ENCODE measurements around the gene CBL.

DNA sequence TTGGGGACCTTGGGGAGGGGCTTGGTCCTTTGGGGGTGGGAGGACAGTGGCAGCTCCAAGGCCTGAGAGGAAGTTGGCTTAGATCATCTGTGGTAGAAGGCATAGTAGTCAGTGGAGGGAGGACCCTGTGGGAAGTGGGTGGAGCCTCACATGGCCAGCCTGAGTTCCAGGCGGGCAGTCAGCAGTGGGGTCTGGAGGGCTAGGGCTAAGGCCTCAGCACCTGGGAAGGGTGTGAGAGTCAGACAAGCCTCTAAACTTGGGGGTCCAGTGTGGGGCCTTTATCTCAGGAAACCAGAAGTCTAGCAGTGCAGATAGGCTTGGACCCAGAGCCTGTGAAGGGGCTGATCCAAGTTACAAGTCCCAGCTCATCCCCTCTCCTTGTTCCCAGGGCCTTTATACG lies 33.6 kb upstream of the CBL start:
- TF ChIP-seq, protein P1, sequence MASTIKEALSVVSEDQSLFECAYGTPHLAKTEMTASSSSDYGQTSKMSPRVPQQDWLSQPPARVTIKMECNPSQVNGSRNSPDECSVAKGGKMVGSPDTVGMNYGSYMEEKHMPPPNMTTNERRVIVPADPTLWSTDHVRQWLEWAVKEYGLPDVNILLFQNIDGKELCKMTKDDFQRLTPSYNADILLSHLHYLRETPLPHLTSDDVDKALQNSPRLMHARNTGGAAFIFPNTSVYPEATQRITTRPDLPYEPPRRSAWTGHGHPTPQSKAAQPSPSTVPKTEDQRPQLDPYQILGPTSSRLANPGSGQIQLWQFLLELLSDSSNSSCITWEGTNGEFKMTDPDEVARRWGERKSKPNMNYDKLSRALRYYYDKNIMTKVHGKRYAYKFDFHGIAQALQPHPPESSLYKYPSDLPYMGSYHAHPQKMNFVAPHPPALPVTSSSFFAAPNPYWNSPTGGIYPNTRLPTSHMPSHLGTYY (CRISPR knock-in tag; IDR thresholded peaks at IDR 0.05) = no peak
- TF ChIP-seq ZNF416 (CRISPR knock-in tag; IDR thresholded peaks at IDR 0.05) (no peak), ZBTB21 (CRISPR knock-in tag; IDR thresholded peaks at IDR 0.05; ENCODE audit: borderline replicate concordance) (no peak)
